ENCODE measurements around the gene PLLP.

The PLLP gene

GRCh38 chr16:57255686-57256415 is 28.6 kb downstream of the PLLP start:
- no peak for TF ChIP-seq CTCF (IDR thresholded peaks at IDR 0.05; ENCODE audit: insufficient read depth, low read depth, low read length, missing control alignments)
- no peak overlapping the region for H3K4me3 ChIP-seq (ENCODE audit: low read depth, low read length)
- no peak for DNase-seq (ENCODE audit: low read depth)

- no peak for DNase-seq (ENCODE audit: low read depth)
- TF ChIP-seq CTCF (IDR thresholded peaks at IDR 0.05; ENCODE audit: insufficient read depth, low read depth, low read length, missing control alignments) = no peak
- H3K4me3 ChIP-seq (ENCODE audit: low read depth, low read length) = no peak overlapping the region
Observed at GRCh38 chr16:57253466-57253865, 31.0 kb downstream of the PLLP start.

GRCh38 chr16:57252148-57252721 is 32.2 kb downstream of the PLLP start:
- no peak for DNase-seq (ENCODE audit: low read depth)
- H3K4me3 ChIP-seq (ENCODE audit: low read depth, low read length) = no peak overlapping the region

GRCh38 chr16:57251352-57251751 is 33.1 kb downstream of the PLLP start:
- no peak for TF ChIP-seq CTCF (IDR thresholded peaks at IDR 0.05; ENCODE audit: insufficient read depth, low read depth, low read length, missing control alignments)
- no peak for DNase-seq (ENCODE audit: low read depth)
- H3K4me3 ChIP-seq (ENCODE audit: low read depth, low read length) = no peak overlapping the region

More at GRCh38 chr16:57252148-57252721, 32.2 kb downstream of the PLLP start:
- TF ChIP-seq CTCF (IDR thresholded peaks at IDR 0.05; ENCODE audit: insufficient read depth, low read depth, low read length, missing control alignments) = no peak

- H3K4me3 ChIP-seq (ENCODE audit: low read depth, low read length) = peak overlapping the region; percentile 92
- DNase-seq (ENCODE audit: low read depth) = peak; percentile 48
- no peak for TF ChIP-seq CTCF (IDR thresholded peaks at IDR 0.05; ENCODE audit: insufficient read depth, low read depth, low read length, missing control alignments)
Observed at GRCh38 chr16:57245472-57246113, 38.9 kb downstream of the PLLP start.

- TF ChIP-seq CTCF (IDR thresholded peaks at IDR 0.05; ENCODE audit: insufficient read depth, low read depth, low read length, missing control alignments) = no peak
- peak within 1 kb of the TSS; percentile 92 for H3K4me3 ChIP-seq (ENCODE audit: low read depth, low read length)
- peak; percentile 99 for DNase-seq (ENCODE audit: low read depth)
Observed at GRCh38 chr16:57244767-57245471, 39.6 kb downstream of the PLLP start, which contains the start of gene ARL2BP. ARL2BP (plus strand) TSS chr16:57245259; CDS start chr16:57245368, 109 bp downstream.

Measured in GM12865 (cell line).